ENCODE data around the gene IKZF2. TPM values are rescaled to one million over a fixed set of nuclear protein-coding genes. Genes with fewer than 3 reads are reported as not detected.

The IKZF2 gene
- total and polyA plus RNA-seq, 2 donors (not counting 3 experiments of a cell fraction or from before 2014, with no cell fraction given): 0.08 to 0.46 TPM

GRCh38 chr2:212979046-212979612 is 172.3 kb downstream of the IKZF2 start:
- BruUV-seq (replicated peaks): no TSS peak
- H3K9ac ChIP-seq (replicated peaks; ENCODE audit: extremely low read depth, insufficient read depth, low read length): no peak overlapping the region
- no peaks in the 10 kb centered on the region for H3K9me1 ChIP-seq (replicated peaks; ENCODE audit: control insufficient read depth, extremely low read depth, insufficient read depth, low read length)
- H3K79me2 ChIP-seq (ENCODE audit: control insufficient read depth, insufficient read depth, low read length): no peaks in the 10 kb centered on the region
- no peak overlapping the region for H3K4me2 ChIP-seq (ENCODE audit: insufficient read depth, low read length)
- intact Hi-C loops (cut with micrococcal nuclease): no loop called here
- no peak overlapping the region for H3K27ac ChIP-seq (ENCODE audit: insufficient read depth, low read depth, low read length)
- DNase-seq (ENCODE audit: low read depth, low spot score) (no peak), FAIRE-seq (no peak)
- H2AFZ ChIP-seq (ENCODE audit: low read depth, low read length): no peak overlapping the region
- TF ChIP-seq POLR2AphosphoS5 (IDR thresholded peaks at IDR 0.05; ENCODE audit: insufficient read depth, low read depth, low read length): no peak
- TF ChIP-seq CTCF (IDR thresholded peaks at IDR 0.05; ENCODE audit: extremely low read depth in 1 of 2, insufficient read depth in 1 of 2, low read depth in 1 of 2, low read length in 2 of 2): no peak
- TF ChIP-seq MYC (IDR thresholded peaks at IDR 0.05; ENCODE audit: low read depth, low read length): no peak
- no peak for TF ChIP-seq EZH2 (IDR thresholded peaks at IDR 0.05; ENCODE audit: borderline replicate concordance, low read depth, low read length, severe bottlenecking)
- TF ChIP-seq MAX (IDR thresholded peaks at IDR 0.05; ENCODE audit: insufficient read depth, insufficient read length): no peak
- no peak for TF ChIP-seq FOS (IDR thresholded peaks at IDR 0.05; ENCODE audit: borderline replicate concordance, insufficient read depth, low read length)
- no peak for TF ChIP-seq GATA2 (IDR thresholded peaks at IDR 0.05; ENCODE audit: insufficient read depth, insufficient read length, low read depth, low read length)
- TF ChIP-seq POLR2A (IDR thresholded peaks at IDR 0.05; ENCODE audit: low read depth, low read length): no peak
- TF ChIP-seq JUN (IDR thresholded peaks at IDR 0.05; ENCODE audit: borderline replicate concordance, insufficient read depth, insufficient read length, low read depth): no peak
- no peak overlapping the region for H3K4me3 ChIP-seq (replicated peaks in 1 of 3; ENCODE audit: insufficient read depth in 1 of 3, low read depth in 1 of 3, low read length in 3 of 3)
- H3K4me1 ChIP-seq (ENCODE audit: control insufficient read depth, extremely low read depth, insufficient read depth, low read length): no peaks in the 10 kb centered on the region
- H3K36me3 ChIP-seq (ENCODE audit: control insufficient read depth in 2 of 2, extremely low read depth in 1 of 2, insufficient read depth in 2 of 2, low read length in 2 of 2): no peaks in the 10 kb centered on the region
- H3K27me3 ChIP-seq (ENCODE audit: control insufficient read depth in 2 of 2, insufficient read depth in 2 of 2, low read length in 2 of 2): no peaks in the 10 kb centered on the region
- POLR2A ChIA-PET: no interaction called here
- dilution Hi-C loops (cut with MboI; ENCODE audit: extremely low pct_ligation_motif_present, low sequenced_read_pairs): no loop called here
- no peaks in the 10 kb centered on the region for H3K9me3 ChIP-seq (replicated peaks; ENCODE audit: control insufficient read depth, insufficient read depth, low read length)
- CTCF ChIA-PET: no interaction called here
- H4K20me1 ChIP-seq (replicated peaks; ENCODE audit: control insufficient read depth, extremely low read depth, insufficient read depth, low read length): no peaks in the 10 kb centered on the region

All from endothelial cell of umbilical vein (primary cell).